Measurements from ENCODE around the gene EPO.
A peak's percentile ranks its signal among the peaks of the same experiment; 100 is the strongest.

Gene EPO

GRCh38 chr7:100720279-100720670 is at the start of gene EPO:
Gene EPO, plus strand, starts transcription at chr7:100720468. Its CDS starts 513 bp downstream, at chr7:100720981.
- no peak for DNase-seq

DNA sequence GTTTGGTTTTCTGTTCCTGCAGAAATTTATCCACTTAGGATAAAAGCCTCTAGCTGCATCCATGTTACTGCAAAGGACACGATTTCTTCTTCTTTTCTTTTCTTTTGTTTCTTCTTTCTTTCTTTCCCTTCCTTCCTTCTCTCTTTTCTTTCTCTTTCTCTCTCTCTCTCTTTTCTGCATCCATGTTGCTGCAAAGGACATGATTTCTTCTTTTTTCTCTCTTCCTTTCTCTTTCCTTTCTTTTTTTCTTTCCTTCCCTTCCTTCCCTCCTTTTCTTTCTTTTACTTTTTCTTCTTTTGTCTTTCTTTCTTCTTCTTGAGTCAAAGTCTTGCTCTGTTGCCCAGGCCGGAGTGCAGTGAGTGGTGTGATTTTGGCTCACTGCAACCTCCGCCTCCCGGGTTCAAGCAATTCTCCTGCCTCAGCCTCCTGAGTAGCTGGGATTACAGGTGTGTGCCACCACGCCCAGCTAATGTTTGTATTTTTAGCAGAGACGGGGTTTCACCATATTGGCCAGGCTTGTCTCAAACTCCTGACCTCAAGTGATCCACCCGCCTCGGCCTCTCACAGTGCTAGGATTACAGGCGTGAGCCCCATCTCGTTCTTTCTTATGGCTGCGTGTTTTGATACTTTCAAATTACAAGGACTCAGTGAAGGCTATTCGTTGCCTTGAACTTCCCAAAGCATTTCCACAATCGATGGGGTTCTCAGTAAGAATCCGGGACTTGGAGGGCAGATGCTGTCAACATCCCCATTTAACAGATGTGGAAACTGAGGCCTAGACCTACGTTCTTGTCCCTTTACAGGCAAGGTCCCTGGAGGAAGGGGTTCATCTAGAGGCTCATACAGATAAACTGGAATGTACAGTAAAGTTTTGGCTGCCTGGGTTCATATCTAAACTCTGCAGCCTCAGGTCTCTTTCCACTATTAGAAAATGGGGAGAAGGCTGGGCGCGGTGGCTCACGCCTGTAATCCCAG is 48.6 kb upstream of the EPO start:
- no peak for DNase-seq

- peak; percentile 95 for DNase-seq
These were observed 46.8 kb upstream of the EPO start, which contains the start of gene GNB2 for GRCh38 chr7:100673302-100673941. Gene GNB2, plus strand, starts transcription at chr7:100673740. Its CDS starts 2,526 bp downstream, at chr7:100676266.

- DNase-seq = no peak
These were observed 46.3 kb upstream of the EPO start for GRCh38 chr7:100673942-100674410.

DNA sequence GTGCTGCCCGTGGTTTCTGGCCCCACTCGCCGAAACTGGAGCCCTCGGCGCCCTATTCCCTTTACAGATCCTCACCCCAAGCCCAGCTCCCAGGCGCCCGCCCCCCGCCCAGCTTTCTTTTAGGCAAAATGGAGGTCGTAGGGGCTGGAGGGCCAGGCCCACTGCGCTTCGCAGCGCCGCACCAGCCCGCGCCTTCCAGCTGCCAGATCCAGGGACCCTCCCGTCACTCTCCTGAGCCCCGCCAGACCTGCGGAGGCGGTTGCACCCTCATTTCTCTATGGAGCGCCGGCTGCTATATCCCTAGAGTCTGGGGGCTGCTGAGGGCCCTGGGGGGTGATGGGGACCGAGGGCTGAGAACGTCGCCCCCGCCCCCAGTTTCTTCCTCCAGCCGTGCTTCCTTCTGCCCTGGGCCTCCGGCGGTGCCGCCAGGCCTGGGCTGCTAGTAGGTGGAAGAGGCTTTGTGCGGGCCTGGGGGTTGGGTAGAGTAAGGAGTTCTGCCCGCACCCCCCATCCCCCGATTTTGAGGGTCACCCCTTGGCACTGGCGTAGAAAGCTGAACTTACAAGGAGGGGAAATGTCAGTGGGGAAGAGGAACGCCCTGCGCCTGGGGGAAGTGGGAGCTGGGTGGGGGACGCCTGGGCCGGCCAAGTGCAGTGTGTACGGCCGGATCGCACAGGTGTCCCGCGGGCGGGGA is 45.7 kb upstream of the EPO start:
- no peak for DNase-seq

DNA sequence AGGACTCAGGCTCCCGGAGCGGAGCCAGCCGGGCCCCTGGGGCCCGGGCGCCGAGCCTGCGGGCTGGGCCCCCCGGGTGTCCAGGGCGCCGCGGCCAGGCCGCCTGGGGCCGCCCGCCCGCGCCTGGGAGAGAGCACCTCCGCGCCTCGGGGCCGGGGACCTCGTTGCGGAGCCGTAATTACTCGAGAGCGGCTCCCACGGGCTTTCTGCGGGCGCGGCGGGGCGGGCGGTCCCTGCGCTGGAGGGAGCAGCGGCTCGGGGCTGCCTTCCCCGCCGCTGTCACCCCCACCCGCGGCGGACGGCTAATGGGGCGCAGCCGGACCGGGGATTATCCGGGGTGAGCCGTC is 45.2 kb upstream of the EPO start:
- DNase-seq = no peak

- no peak for DNase-seq
These were observed 44.5 kb upstream of the EPO start for GRCh38 chr7:100675581-100676350.

GRCh38 chr7:100676501-100677306 is 43.6 kb upstream of the EPO start:
- DNase-seq = no peak

DNA sequence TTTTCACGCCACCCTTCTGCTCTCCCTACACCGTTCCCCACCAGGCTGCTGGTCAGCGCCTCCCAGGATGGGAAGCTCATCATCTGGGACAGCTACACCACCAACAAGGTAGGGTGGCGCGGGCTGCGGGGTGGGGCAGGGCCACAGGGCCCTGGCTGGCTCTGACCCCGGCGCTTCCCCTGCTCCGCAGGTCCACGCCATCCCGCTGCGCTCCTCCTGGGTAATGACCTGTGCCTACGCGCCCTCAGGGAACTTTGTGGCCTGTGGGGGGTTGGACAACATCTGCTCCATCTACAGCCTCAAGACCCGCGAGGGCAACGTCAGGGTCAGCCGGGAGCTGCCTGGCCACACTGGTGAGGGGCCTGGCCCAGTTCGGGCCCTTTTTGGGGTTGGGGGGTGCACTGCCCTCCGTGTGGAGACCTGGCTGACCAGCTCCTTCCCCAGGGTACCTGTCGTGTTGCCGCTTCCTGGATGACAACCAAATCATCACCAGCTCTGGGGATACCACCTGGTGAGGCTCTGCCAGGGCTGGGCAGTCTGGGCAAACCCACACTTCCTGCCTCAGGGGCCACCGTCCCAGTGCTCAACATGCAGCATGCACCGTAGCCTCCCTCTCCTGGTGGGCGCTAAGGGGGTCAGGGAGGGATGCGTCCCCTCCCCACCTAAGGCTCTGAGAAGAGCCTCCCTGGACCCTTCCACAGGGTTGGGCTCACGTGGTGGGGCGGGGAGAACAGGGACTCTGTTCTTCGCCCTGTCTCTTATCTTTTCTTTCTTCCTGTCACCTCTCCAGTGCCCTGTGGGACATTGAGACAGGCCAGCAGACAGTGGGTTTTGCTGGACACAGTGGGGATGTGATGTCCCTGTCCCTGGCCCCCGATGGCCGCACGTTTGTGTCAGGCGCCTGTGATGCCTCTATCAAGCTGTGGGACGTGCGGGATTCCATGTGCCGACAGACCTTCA is 42.7 kb upstream of the EPO start:
- no peak for DNase-seq

- no peak for DNase-seq
These were observed 41.8 kb upstream of the EPO start for GRCh38 chr7:100678291-100678984.

DNA sequence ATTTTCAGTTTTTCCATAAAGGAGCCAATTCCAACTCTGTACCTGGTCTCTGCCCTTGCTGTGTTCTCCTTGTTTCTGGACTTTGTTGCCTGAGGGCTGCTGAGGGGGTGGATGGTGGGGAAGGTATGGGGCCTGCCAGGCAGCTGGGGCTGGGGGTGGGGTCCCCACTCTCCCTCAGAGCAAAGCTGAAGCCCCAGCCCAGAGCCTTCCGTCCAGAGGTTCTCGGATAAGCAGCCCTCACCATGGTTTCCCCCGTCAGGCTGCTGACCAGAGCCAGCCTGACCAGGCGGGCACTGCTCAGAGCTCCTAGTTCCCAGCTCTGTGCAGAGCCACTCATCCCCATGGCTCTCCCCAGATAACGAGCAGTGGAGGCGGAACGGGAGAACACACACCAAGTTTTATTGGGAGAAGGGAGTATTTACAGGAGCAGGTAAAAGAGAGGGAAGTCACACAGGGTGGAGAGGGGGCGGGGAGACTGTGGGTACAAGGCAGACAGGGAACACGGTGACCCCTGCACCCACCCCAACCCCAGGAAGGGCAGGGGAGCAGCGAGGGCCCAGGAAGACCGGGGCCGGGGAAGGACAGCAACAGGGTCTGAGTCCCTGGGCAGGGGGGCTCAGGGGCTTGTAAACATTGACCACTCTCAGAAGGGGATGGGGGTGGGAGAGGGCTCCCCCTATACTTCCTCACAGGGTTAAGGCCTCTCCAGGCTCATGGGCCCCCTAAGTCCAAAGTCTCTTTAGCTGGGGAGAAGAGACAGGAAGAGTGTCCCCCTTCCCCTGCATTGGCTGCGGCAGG is 40.9 kb upstream of the EPO start:
- no peak for DNase-seq

- no peak for DNase-seq
These were observed 40.2 kb upstream of the EPO start for GRCh38 chr7:100679927-100680575.

DNA sequence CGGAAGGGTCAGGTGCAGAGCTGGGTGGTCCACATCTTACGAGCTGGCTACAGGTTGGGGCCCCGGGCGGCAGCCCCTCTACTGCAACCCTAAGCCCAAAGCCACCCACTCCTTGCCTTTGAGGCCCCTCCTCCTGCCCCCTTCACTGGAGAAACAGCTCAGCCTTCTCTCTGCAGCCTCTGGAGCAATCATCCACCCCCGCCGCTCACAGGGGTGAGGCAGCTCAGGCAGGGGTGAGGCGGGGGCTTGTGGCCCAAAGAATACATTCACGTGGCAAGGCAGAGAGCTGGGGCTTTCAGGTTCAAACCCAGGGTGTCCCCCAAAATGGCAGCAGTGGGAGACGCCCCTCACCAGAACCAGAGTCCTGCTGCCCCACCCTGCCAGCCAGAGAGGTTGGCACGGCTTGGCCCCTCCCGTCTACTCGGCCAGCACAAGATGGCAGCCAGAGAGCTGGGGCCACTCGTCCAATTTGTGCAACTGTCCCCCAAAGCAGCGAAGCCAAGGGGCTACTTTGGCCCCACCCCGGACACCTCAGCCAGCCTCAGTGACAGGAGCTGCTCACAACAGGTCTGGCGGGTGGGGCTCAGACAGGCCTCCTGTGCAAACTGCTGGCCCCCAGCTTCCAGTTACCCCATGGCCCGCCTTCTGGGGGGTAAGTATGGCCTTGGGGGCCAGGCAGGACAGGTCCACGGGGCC is 39.5 kb upstream of the EPO start:
- no peak for DNase-seq

DNA sequence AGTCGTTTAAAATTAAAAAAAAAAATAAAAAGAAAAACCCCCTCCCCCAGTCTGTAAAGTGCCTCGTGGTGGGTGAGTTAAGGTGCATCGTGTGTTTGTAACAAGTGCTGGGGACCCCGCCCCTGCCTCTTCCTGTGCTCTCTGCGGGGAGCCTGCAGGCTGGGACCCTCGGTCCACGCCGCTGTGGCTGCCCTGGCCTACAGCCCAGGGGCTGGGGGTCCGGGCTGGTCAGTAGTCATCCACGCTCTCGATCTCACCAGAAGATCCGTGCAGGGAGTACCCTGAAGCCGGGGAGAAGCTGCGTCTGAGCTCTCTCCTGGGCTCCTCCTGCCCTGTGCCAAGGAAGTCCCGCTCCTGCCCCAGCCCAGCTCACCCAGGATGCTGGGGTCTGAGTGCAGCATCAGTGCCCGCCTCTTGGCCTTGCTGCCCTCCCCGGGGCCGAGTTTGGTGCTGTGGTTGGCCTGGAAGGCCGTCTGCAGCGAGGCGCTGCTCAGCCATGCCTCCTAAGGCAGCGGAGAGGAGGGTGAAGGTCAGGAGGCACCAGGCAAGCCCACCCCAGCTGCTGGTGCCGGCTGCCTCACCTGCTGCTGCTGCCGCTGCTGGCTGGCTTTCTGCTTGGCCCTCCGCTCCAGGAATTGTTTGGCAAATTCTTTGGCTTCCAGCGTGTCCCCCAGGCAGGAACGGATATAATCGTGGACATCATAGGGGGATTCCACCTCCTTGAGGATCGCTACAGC is 38.6 kb upstream of the EPO start:
- DNase-seq = no peak

GRCh38 chr7:100682228-100682741 is 38.0 kb upstream of the EPO start:
- no peak for DNase-seq

DNA sequence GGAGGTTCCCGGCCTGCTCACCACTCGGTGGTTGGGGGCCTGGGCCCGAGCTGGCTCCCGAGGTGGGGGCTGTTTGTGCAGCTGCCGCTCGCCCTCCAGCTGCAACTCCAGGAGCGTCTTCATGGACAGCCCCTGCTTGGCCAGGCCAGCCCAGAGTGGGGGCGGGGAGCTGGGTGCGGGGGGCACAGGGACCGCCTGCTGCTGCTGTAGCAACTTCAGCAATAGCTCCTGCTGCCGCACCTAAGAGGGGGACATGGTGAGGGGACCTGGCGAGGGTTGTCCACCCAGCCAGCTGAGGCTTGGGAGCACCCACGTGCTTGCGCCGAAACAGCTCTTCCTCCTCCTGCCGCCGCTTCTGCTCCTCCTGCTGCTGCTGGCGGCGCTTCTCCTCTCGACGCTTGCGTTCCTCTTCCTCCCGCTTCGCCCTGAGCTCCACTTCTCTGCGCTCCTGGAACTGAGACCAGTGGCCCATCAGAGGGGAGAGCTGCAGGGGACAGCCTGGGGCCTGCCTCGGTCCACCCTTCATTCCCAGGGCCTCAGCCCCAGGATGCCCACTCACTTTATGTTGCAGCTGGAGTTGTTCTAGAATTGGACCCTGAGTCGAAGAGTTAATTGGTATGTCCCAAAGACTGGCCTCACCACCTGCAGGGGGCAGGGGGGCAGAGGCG is 37.1 kb upstream of the EPO start:
- DNase-seq = no peak

Measured in NCI-H1694 treated with DMSO at 0.1 percent for 48 hours (cell line).